ENCODE measurements around the gene SLC41A3.

GRCh38 chr3:126108676-126109050 is 24.7 kb upstream of the SLC41A3 start:
- no peak for TF ChIP-seq TAF1 (IDR thresholded peaks at IDR 0.05; ENCODE audit: low read depth, low read length)
- TF ChIP-seq POLR2AphosphoS5 (IDR thresholded peaks at IDR 0.05; ENCODE audit: low read depth, low read length): no peak
